HG03159 (cell line): ENCODE data around the gene TPK1.
"Not testable (repeated sequence)": the region's sequence is repeated elsewhere in the genome, so short reads cannot be mapped to it uniquely, and the experiment has no call there.

Experiments used
- ATAC-seq: cut with Tn5 transposase; IDR thresholded peaks from one replicate; pipeline ENCODE4 v1.9.1; 2021; ENCODE audit warnings: mild to moderate bottlenecking, moderate library complexity; ENCODE audit not compliant: unreplicated experiment

The TPK1 gene

DNA sequence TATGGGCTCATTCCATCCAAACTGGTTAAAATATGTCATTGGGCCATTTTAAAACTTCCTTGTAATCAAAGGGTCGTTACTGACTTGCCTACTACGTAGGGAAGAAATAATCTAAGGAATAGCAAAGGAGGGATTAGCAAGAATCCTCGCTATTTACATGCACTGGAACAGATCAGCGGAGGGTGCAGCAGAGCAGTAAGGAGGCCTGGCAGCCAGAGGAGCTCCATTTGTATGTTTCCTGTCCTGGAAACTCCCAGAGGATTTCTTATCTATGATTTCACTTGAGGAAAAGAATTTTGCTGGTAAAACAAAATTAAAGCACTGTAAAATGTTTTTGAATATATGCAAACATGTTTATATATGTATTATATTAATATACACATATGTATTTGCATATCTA is 107.3 kb downstream of the TPK1 start:
- no peak for ATAC-seq

GRCh38 chr7:144726840-144727239 is 109.0 kb downstream of the TPK1 start:
- ATAC-seq = not testable (repeated sequence)

DNA sequence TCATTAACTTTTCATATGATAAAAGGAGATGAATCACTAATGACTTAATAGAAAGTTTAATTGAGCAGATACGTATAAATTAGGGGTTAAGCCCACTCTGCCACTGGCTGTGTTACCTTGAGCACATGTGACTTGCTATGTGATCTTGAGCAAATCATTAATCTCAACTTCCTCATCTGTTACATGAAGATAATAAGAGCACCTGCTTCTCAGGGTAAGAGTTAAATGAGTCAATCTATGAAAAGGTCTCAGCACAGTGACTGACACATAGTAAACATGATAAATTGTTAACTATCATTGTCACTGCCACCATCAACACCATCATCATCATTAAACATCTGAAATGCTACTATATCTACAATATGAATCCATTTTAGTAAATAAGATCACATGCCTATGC is 110.8 kb downstream of the TPK1 start:
- ATAC-seq = peak; percentile 100

DNA sequence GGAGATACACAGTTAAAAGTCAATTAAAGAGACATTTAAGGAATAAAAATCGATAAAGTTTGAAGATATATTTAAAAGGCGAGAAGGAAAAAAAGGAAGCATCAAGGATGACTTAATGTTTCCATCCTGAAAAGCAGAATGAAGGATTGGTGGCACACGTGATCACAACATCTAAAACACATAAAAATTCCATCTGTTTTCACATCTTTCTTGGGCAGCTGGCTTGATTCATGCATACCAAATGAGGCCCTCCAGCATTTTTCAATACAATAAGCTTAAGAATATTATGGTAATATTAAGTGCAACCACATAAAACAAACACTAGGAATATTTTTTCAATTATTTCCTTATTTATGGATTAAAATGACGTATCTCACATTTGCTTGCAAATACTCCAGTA is 112.6 kb downstream of the TPK1 start:
- ATAC-seq = no peak

- no peak for ATAC-seq
Measured at GRCh38 chr7:144720710-144721109, 115.1 kb downstream of the TPK1 start.

DNA sequence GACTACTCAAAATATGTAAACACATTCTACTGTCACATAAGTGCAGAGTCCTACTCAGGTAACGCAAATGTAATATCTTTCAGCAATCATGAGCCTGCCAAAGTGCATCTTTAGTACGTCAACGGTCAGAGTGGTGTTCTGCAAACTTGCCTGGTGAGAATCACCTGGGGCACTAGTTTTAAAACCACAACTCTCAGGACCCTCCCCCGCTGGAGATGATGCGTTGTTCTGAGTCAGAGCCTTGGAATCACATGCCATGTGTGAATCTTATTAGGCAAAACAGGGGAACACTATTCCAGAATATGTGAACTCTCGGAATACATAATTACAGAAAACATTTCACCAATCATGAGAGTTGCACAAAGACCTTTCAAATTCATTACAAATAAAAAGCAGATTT is 115.7 kb downstream of the TPK1 start:
- no peak for ATAC-seq

DNA sequence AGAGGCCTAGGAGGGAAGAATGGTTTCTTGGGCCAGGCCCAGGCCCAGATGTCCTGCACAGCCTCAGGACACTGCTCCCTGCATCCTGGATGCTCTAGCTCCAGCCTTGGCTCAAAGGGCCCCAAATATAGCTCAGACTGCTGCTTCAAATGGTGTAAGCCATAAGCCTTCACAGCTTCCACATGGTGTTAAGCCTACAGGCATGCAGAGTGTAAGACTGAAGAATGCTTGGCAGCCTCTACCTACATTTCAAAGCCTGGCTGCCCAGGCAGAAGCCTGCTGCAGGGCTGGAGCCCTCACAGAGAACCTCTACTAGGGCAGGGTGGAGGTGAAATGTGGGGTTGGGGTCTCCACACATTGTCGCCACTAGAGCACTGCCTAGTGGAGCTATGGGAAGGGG is 118.1 kb downstream of the TPK1 start:
- no peak for ATAC-seq

- ATAC-seq = no peak
Measured at GRCh38 chr7:144713850-144714249, 122.0 kb downstream of the TPK1 start.

GRCh38 chr7:144710791-144711190 is 125.1 kb downstream of the TPK1 start:
- no peak for ATAC-seq

GRCh38 chr7:144709066-144709465 is 126.8 kb downstream of the TPK1 start:
- ATAC-seq = no peak

DNA sequence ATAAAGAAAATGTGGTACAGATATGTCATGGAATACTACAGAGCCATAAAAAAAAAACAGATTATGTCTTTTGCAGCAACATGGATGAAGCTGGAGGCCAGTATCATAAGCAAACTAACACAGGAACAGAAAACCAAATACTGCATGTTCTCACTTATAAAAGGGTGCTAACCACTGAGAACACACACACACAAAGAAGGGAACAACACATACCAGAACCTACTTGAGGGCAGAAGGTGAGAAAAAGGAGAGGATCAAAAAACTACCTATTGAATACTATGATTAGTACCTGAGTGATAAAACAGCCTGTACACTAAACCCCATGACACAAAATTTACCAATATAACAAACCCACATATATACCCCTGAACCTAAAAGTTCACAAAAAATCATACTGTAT is 144.6 kb downstream of the TPK1 start:
- ATAC-seq = no peak

DNA sequence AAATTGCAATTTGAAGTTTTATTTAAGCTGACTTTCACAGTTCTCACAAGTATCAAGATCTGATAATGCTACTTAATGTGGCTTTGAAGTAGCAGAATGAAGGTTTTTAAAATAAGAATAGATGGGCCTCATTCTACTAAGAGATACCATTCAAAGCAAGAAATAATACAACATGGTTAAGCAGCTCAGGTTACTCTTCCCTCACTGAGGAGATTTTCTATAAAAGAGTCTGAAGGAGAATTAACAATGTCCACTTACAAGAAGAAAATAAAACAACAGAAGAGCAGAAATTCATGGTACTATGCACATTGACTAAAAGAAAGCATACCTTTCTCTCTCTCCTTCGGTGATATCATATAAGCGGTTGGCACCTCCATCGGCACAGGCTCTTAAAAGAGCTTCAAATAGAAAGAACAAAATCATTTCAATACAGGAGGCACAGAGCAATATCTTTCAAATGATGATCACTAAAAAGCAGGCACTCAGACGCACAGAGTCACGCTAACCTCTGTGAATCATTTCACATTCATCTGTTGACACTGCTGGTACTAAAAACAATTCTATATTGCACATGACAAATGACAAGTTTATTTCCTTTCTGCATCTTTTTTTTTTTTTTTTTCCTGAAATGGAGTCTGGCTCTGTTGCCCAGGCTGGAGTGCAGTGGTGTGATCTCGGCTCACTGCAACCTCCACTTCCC is 153.1 kb downstream of the TPK1 start:
- ATAC-seq = no peak

- no peak for ATAC-seq
Measured at GRCh38 chr7:144676492-144676891, 159.4 kb downstream of the TPK1 start.

DNA sequence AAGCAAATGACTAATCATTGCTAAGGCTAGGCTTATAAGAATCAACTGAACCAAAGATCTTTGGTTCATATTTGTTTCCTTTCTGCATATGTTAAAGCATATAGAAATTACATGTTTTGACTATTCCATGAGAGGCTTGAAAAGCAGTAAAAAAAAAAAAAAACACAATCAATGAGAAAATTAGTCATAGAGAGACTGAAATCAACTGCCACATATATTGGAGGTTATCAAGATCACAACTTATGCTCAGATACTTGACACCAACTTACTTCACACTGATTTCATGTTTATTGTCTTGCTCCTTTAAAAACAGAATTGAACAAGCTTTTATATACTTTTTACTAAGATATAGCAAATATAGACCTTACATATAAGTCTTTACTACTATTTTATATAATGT is 161.3 kb downstream of the TPK1 start:
- ATAC-seq = no peak

DNA sequence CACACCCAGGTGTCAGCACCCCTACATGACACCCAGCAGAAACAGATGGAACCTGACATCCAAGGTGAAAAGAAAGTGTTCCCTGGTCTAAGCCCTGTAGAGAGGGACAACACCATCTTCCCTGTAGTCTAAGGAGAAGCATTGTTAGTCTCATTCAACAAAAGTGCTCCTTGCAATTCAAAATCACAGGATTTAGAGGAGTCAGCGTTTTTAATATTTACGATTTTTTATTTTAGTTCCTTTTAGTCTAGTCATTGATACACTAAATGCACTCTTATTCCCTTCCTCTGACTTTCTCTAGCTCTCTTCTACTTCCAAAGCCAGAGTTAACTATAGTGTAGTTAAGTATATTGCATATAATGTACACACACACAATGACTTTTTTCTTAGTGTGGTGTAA is 163.0 kb downstream of the TPK1 start:
- no peak for ATAC-seq

DNA sequence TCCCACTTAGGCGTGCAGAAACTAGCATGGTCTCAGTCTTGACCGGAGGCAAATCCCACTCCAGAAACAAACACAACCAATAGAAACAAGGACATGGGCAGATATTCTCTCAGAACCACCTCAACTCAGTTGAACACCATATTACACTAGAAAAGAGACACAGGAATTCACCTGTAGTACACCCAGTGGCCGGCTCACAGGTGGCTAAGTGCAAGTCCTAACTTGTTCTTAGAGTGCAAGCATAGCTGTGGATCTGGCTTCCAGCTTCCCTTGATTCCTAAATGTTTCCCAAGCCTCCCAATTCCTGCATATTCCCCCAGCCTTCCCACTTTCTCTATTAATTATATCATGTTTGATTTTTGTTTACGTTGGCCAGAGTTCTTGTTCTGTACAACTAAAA is 164.4 kb downstream of the TPK1 start:
- no peak for ATAC-seq

GRCh38 chr7:144670218-144670617 is 165.6 kb downstream of the TPK1 start:
- peak; percentile 58 for ATAC-seq

DNA sequence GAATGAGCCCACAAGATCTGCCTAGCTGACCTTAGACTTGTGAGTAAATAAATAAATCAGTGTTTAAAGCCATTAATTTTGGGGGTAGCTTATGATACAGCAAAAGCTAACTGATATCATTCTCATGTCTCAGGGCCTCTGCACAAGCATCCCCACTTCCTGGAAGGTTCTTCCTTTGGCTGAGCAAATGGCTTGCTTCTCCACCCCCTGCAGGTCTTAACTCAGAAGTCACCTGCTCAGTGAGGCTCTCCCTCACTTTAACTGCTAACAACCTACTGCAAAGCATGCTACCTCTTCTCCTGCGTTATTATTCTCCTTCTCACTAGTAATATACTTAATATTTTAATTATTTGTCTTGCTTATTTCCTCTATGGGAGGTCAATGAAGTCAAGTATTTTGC is 167.3 kb downstream of the TPK1 start:
- no peak for ATAC-seq

GRCh38 chr7:144665689-144666381 is 170.0 kb downstream of the TPK1 start:
- ATAC-seq = no peak

DNA sequence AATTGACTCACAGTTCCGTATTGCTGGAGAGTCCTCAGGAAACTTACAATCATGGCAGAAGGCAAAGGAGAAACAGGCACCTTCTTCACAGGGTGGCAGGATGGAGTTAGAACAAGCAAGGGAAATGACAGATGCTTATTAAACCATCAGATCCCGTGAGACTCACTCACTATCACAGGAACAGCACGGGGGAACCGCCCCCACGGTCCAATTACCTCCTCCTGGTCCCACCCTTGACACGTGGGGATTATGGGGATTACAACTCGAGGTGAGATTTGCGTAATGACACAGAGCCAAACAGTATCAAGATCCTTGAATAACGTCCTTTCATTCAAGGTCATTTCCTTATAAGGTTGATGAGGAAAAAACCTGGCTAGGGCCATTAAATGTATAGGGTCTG is 176.6 kb downstream of the TPK1 start:
- no peak for ATAC-seq

GRCh38 chr7:144656965-144657517 is 178.8 kb downstream of the TPK1 start:
- peak; percentile 68 for ATAC-seq

DNA sequence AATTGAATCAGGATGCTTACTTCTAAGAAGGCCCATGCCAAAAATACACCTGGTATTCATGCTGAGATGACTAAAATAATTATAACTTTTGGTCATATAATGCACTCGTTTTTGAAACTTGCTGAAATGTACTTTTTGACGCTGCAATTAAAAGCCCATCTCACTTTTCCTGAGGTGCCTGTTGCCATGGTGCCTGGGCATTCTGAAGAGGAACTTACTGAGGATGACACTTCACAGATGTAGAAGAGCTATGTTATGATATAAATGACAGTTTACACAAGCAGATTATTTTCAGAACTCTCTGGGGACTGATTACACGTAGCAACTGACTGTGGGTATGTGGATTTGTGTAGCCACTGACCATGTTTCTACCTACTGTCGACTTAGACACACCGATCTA is 182.4 kb downstream of the TPK1 start:
- ATAC-seq = peak; percentile 49
